NCI-H774 (cell line): Measurements from ENCODE around the gene MSANTD1.
"Not testable (repeated sequence)": the region's sequence is repeated elsewhere in the genome, so short reads cannot be mapped to it uniquely, and the experiment has no call there.

Experiments used
- DNase-seq: peaks from one replicate; lab custom pipeline; 2025; lab: John Stamatoyannopoulos, UW

Gene MSANTD1

DNA sequence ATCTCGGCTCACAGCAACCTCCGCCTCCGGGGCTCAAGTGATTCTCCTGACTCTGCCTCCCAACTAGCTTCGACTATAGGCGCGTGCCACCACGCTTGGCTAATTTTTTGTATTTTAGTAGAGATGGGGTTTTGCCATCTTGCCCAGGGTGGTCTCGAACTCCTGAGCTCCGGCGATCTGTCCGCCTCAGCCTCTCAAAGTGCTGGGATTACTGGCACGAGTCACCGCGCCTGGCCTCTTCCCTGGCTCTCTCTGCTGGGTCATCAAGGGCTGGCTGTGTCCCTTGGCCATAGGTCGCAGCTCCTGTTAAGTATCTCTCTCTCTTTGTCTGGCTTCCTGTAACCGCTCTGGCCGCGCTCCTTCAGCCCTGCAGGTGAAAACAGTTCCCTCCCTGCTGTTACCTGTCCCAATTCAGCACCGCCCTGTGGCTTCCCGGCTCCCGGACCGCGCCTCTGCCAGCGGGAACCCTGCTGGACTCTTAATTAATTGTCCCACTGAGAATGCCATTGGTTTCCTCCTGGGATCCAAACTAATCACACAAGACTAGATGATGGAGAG lies 42.5 kb downstream of the MSANTD1 start:
- no peak for DNase-seq

DNA sequence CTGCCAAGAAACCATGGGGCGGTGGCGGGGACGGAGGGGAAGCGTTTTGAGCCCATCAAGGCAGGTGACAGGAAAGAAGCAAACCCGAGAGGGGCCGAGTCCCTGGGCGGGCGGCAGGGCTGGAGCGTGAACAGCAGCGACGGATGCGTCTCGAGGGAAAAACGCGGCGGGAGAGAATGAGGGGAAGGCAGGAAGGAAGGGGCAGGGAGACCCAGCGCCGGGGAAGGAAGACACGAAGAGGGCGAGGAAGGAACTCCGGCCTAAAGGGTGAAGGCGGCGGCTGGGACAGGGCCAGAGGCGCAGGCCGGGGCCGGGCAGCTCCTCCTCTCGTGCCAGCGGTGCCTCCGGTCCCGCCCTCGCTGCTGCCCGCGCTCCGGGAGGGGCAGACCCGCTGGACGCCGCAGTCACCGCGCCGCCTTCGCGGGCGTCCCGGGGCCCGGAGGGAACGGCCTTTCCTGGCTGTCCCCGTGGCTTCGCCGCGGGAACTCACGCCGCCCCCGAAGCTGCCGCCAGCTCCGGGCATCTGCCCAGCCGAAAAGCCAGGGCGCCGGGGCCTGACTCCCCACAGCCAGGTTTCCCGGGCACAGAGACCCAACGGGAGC lies 43.1 kb downstream of the MSANTD1 start:
- DNase-seq, result no peak

DNA sequence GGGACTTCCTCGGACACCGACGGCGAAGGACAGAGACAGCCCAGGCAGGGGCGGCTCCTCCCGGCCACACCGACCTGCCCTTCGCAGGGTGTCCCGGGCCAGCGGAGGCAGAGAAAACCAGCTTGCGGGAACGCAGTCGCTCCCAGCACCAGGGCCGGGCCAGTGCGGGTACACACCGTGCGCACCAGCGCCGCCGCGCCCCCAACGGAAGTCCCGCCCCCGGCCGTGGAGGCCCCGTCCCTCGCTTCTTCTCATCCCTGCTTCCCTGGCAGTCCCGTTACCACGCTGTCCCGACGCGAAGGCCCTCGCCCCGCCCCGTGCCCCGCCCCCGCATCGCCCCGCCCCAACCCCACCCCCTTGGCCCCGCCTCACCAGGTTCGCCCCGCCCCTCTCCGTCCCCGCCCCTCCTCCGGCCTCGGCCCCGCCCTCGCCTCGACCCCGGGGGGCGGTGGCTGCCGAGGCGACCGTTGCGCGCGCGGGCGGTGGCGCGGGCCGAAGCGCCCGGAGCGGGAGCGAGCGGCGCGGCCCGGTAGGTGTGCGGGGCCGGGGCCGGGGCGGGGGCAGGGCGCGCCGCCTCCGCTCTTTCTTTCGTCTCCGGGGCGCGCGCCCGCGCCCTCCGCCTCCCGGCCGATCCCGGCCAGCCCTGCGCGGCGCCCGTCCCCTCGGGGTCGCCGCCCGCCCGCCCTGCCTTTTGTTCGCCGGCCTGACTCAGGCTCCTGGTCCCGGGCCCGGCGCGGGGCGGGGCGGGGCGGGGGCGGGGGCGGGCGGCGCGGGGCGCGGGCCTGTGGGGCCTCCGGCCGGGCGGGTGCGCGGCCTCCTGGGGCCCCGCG lies 43.8 kb downstream of the MSANTD1 start, which contains the start of gene RGS12:
Gene RGS12 (plus strand): TSS at position 451 of the 830 bp plus-strand sequence. CDS start 23,150 bp downstream, outside the sequence.
- DNase-seq, result peak; percentile 77

DNA sequence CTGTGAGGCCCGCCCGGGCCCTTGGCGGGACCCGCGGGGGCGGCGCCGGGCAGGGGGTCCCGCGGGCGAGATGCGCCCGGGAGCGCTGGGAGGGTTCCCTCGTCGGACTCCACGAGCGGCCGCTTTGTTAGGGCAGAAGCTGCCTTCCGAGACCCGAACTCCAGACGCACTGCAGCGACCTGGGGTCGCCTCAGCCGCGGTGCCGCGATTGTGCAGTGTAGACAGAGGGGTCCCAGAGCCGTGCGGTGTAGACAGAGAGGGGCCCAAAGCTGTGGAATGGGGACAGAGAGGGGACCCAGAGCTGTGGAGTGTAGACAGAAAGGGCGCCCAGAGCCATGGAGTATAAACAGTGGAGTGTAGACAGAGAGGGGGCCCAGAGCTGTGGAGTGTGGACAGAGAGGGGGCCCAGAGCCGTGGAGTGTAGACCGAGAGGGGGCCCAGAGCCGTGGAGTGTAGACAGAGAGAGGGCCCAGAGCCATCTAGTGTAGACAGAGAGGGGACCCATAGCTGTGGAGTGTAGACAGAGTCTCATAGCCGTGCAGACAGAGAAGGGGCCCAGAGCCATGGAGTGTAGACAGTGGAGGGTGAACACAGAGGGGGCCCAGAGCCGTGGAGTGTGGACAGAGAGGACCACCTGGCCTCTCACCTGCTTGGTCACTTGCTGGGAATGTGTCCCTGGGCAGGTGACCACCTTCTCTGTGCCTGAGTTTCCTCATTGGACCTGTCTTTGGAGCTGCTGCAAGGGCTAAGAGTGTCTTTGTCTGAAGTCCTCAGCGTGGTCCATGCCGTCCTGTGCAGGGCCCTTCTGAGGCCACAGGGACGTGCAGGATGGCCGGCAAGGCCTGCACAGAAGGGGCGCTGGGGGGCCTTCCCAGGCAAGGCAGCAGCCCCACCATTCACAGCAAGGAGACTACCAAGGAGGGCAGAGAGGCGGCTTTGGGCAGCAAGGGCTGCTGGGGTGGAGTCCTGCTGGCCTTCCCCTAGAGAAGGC lies 44.7 kb downstream of the MSANTD1 start:
- no peak for DNase-seq

DNA sequence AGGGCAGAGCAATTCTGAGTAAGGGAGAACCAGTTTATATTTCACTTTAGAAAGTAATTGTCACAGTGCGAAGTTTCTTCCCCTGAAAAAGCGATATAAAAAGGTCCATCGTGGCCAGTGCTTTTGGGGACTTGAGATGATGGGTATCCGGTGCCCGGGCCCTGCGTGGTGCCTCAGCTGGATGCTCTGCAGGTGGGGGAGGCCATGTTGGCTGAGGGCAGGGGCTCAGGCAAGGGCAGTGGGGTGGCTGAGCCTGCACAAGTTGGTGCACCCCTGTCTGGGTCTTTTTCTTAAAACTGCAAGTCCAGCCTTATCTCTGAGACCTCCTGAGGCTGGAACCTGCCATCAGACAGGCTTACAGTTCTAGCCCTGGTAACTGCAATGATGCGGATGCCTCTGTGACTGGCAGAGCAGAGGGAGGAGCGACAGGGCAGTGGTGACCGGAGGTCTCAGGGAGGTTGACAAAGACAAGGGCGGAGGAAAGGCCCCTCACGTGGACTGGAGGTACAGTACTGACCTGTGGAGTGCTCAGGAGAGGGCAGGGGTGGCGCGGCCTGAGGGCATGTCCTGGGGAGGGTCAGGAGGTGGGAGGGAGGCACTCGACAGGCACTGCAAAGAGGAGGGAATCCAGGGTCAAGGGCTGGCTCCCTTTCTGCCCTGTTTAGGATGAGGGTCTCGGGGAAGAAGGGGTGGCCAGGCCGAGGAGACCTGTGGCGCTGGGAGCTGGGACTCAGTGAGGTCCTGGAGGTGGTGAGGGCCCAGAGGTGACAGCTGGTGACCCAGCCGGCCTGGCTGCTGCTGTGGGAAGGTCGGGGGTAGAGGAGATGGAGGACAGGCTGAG lies 45.7 kb downstream of the MSANTD1 start:
- no peak for DNase-seq

DNA sequence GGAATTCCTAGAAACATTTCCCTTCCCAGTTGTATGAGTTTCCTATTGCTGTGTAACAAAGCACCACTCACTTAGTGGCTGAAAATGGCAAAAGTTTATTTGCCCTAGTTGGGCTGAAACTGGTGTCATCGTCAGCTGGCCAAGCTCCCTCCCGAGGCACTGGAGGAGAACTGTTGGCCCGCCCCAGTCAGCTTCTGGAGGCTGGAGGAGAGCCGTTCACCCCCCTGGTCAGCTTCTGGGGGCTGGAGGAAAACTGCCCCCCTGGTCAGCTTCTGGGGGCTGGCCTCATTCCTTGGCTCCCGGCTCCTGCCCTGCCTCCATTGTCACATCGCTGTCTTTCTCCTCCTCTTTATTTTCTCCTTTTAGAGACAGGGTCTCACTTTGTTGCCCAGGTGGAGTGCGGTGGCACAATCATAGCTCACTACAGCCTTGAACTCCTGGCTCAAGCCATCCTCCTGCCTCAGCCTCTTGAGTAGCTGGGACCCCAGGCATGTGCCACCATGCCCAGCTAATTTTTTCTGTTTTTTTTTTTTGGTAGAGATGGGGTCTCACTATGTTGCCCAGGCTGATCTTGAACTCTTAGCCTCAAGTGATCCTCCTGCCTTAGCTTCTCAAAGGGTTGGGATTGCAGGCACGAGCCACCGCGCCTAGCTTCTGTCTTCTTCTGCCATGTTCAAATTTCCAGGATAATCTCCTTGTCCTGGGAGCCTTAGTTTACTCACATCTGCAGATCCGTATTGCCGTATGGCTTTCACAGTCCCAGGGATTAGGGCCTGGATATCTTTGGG lies 47.1 kb downstream of the MSANTD1 start:
- no peak for DNase-seq

DNA sequence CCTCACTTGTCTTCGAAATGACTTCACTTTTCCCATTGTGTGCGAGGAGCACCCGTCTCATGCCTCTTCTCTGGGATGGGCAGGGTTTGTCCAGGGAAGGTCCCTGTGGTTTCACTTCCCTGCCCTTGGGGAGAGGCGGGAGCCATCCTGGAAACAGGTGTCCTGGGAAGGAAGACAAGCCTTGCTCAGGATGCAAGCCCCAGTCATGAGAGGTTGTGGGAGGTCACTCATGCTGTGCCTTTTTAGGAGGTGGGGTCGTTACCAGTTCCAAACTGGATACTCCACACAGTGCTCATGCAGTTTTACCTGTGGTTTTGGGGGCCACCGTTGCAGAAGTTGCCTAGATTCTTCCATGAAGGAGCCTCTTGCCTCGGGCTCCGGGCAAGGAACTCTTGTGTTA lies 47.7 kb downstream of the MSANTD1 start:
- DNase-seq, result no peak

DNA sequence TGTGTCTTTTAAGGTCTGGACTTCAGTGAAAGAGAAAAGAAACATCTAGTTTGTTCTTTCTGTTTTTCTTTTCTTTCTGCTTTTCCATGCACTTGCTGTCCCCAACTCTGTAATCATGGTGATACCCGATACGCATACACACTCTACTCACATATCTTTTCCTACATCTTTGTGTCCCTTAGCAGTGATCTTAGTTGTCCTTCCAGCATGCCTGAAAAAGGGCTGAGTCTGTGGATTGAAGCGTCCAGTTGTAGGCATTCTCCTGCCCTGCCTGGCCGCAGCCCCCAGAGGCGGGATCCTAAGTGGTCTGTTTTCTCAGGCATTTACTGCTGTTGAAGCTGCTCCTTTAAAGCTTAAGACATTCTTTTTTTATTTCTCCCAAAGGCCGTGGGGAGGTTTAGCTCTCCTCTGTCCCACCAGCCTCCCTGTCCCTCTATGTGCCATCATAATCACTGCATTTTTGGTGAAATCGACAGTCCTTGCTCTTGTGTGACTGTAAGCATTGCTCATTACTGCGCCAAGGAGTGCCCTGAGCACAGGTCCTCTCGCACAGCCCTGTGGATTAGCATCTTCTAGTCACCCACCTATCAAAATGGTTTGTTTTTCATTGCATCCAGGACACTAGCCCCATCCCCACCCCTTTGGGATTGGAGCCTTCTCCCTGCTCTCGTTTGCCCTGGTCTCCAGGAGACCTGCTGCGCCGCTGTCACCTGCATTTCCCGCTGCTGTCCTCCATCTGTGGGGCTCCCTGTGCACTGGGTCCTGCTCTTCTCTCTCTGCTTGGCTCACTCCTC lies 48.3 kb downstream of the MSANTD1 start:
- no peak for DNase-seq

DNA sequence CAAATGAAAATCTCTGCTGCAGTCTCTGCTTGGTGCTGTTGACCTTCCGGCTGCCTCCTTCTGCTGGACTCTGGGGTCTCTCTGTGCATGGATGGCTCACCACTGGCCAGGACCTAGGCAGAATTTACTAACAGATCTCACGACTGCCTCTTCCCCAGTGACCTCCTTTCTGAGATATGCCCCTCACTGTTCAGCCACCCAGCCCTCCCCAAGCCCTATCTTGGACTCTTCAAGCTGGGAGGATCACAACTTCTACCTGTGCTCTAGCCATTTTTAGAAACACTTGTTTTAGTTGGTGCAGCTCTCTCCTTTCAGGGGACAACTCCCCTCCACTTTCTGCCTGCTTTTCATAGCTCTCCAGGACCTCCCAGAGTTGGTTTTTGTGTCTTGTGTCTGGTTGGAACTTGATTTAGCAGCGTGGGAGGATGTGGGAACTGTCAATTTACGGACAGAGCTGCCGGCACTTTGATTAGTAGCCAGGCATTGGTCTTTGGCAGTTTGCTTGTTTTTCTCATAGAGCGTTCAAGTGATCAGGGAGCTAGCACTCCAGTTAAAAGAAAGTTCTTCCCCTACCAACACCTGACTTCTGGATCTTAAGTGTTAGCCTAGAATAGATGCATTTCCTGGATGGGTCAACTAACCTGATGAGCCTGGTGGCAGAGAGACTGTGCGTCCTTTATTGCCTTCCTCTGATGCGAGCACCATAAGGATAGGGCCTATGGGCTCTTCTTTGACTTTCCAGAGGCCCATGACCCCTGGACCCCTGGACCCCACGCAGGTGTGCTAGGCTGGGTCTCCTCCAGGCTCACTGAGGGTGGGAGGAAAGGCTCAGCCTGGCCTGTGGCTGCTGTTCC lies 50.4 kb downstream of the MSANTD1 start:
- DNase-seq, result no peak

DNA sequence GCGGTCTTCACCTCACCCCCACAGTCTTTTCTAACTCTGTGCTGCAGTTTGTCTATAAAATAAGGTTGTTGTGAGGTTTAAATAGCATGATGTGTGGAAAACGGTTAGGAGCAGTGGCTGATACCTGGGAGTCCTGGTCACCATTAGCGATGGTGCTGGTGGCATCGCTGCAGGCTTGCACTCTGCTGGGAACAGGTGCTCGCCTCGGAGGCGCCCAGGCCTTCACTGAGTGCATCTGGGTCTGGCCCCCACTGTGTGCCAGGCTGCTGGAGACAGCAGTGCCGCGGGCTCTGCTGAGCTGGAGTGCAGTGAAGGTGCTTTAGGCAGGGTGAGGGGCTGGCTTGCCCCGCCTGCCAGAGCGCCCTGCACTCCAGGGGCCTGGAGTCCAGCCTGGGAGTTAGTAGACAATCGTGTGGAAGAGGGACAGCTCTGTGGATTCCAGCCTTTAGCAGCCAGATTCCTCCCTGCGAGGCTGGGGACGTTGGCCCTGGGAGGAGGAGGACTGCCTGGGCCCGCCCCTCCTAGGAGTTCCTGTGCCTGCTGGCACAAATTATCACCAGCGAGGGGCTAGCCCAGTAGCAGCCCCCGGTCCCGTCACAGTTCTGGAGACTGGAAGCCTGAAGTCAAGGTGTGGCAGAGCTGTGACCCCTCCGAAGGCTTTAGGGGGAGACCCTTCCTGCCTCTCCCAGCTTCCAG lies 51.2 kb downstream of the MSANTD1 start:
- no peak for DNase-seq

DNA sequence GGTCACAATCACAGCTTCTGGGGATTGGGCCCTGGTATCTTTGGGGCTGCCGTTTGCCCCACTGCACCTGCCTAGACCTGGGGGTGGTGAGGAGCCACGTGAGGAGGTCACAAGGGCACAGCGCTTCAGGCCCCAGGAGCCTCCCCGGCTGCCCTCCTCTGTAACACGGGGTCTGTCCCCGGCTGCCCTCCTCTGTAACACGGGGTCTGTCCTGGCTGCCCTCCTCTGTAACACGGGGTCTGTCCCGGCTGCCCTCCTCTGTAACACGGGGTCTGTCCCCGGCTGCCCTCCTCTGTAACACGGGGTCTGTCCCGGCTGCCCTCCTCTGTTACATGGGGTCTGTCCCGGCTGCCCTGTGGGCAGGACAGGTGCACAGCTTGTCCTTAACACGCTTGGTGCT lies 51.9 kb downstream of the MSANTD1 start:
- not testable (repeated sequence) for DNase-seq

DNA sequence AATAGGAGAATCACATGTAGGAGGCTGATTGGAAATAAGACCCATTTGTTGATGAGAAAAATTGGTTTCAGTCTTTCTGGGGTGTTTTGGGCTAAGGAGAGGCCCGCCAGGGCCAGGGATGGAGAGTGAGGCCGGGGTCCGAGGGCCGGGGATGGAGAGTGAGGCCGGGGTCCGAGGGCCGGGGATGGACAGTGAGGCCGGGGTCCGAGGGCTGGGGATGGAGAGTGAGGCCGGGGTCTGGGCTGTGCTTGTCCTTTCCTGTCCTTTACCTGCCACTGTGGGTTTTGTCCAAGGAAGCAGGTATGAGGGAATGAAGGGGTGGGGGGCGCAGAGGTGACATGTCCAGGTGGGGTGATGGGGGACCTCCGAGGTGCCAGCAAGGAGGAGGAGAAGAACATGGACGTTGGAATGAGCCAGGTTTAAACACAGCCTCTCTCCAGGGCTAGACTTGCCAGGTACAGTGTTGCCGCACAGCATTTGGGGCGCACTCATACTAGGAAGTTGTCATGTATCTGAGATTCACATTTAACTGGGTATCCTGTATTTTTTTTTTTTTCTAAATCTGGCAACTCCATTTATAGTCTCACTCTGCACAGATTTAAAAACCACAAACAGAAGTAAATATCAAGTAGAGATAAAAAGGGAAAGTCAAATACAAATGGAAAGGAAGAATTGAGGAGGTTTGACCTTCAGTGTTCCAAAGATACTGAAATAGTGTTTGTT lies 52.7 kb downstream of the MSANTD1 start:
- no peak for DNase-seq

DNA sequence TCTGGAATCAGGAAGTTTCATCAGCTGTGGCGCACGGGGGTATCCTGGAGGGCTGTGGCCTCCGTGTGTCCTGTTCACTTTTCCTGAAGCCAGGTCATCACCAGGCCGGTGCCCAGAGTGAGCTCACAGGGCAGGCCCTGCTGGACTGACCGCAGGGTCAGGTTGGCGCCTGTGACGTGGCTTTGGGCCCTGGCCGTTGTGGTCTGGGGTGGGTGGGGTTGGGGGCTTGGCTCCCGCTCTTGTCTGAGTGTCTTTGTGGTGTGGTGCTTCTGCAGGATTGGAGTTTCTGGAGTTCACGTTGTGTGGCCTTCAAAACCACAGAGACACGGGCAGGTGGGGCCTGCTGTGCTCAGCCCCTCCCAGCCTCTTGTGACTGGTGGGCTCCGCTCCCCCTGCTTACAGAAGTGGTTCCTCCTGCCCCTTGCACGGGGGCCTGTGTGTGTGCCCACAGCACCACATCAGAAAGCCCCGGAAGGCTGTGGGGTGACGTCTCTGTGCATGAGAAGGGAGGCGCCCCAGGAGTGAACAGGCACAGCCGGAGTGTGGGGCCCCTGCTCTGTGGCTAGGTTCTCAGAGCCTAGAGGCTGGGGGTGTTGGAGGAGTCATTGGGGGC lies 53.3 kb downstream of the MSANTD1 start:
- DNase-seq, result no peak

DNA sequence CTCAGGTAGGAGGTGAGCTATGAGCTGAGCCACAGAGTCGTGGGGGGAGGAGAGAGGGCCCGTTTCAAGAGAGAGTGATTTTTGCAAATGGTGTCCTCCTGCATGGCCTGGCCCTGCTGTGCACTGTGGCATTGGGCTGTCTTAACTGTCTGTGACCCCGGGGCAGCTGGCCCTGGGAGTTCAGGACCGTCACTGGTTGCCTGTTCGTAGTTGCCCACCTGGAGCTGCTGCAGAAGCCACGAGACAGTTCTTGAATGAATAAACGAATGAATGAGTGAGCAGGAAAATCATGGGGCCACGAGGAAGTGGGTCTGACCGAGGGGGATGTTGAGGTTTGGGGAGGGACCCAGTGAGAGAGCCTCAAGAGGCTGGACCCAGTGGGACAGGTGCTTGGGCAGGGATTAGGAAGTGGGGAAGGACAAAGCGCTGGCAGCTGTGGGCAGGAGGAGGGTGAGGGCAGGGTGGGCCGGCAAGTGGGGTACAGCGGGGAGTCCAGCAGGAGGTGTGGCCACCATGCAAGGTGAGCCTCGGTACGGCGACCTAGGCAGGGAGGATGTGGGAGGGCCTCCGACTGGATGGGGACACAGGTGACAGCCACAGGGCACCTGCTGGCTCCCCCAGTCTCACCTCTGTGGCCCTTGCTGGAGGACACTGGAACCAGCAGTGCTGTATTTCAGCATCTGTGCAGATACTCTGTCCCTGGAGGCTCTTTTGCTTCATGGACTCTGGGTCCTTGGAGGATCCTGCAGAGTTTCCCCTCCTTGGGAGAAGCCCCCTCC lies 54.0 kb downstream of the MSANTD1 start:
- no peak for DNase-seq

DNA sequence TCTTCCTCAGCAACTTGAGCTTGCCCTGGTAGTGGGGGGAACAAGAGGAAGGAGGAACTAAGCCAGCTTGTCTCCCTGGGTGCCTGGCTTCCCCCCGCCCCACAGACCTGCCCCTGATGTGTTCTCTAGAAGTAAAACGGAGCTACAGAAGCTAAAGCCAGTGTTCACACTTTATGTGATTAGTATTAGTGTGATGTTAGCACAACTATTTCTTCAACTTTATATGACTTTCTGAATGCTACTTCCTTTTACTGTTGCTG lies 54.5 kb downstream of the MSANTD1 start:
- DNase-seq, result no peak
